ENCODE results near the gene TAPT1.
A peak's percentile ranks its signal among the peaks of the same experiment; 100 is the strongest.

TAPT1 gene

GRCh38 chr4:16245241-16245640, 19.0 kb upstream of the TAPT1 start:
- no peak for DNase-seq

GRCh38 chr4:16243285-16243684, 17.0 kb upstream of the TAPT1 start:
- DNase-seq = no peak

GRCh38 chr4:16240300-16240699, 14.0 kb upstream of the TAPT1 start:
- no peak for DNase-seq

- no peak for DNase-seq
Measured at GRCh38 chr4:16239086-16239485, 12.8 kb upstream of the TAPT1 start.

- DNase-seq = no peak
Measured at GRCh38 chr4:16238327-16238726, 12.1 kb upstream of the TAPT1 start.

- DNase-seq = no peak
Measured at GRCh38 chr4:16237715-16238114, 11.4 kb upstream of the TAPT1 start.

- DNase-seq = no peak
Measured at GRCh38 chr4:16236402-16237023, 10.2 kb upstream of the TAPT1 start.

GRCh38 chr4:16235209-16235608, 8.9 kb upstream of the TAPT1 start:
- DNase-seq = no peak

GRCh38 chr4:16233569-16234177, 7.4 kb upstream of the TAPT1 start:
- no peak for DNase-seq

GRCh38 chr4:16231570-16232245, 5.4 kb upstream of the TAPT1 start:
- DNase-seq = no peak

- DNase-seq = no peak
Measured at GRCh38 chr4:16230308-16230707, 4.0 kb upstream of the TAPT1 start.

- DNase-seq = no peak
Measured at GRCh38 chr4:16229604-16230003, 3.3 kb upstream of the TAPT1 start.

- peak; percentile 10 for DNase-seq
Measured at GRCh38 chr4:16227462-16227868, 1.2 kb upstream of the TAPT1 start.

GRCh38 chr4:16226816-16227461, 668 bp upstream of the TAPT1 start:
- peak; percentile 20 for DNase-seq

- DNase-seq = peak; percentile 43
Measured at GRCh38 chr4:16225167-16225862, 956 bp downstream of the TAPT1 start.

- DNase-seq = no peak
Measured at GRCh38 chr4:16224264-16225166, 1.8 kb downstream of the TAPT1 start.

- no peak for DNase-seq
Measured at GRCh38 chr4:16222957-16223527, 3.2 kb downstream of the TAPT1 start.

GRCh38 chr4:16218950-16219349, 7.3 kb downstream of the TAPT1 start:
- no peak for DNase-seq

GRCh38 chr4:16217300-16218051, 8.8 kb downstream of the TAPT1 start:
- DNase-seq = no peak

GRCh38 chr4:16213121-16213520, 13.2 kb downstream of the TAPT1 start:
- no peak for DNase-seq

All from fibroblast of skin of right quadriceps (primary cell).